SK-N-DZ (cell line): ENCODE data around the gene SYMPK.

Experiments
- DNase-seq: peaks from one replicate; pipeline ENCODE4 v3.0.0-alpha.2; 2015; ENCODE audit warnings: low spot score

The SYMPK gene

GRCh38 chr19:45825917-45826893, 36.7 kb downstream of the SYMPK start:
- no peak for DNase-seq

- no peak for DNase-seq
Observed at GRCh38 chr19:45825263-45825605, 37.7 kb downstream of the SYMPK start.

GRCh38 chr19:45824531-45825262, 38.2 kb downstream of the SYMPK start:
- no peak for DNase-seq

- no peak for DNase-seq
Observed at GRCh38 chr19:45824041-45824471, 38.9 kb downstream of the SYMPK start.

- DNase-seq: no peak
Observed at GRCh38 chr19:45823182-45823581, 39.8 kb downstream of the SYMPK start.

GRCh38 chr19:45822716-45823115, 40.2 kb downstream of the SYMPK start:
- no peak for DNase-seq

GRCh38 chr19:45821570-45821969, 41.4 kb downstream of the SYMPK start:
- no peak for DNase-seq

GRCh38 chr19:45821103-45821521, 41.8 kb downstream of the SYMPK start:
- no peak for DNase-seq

- no peak for DNase-seq
Observed at GRCh38 chr19:45820413-45821102, 42.4 kb downstream of the SYMPK start.

- DNase-seq: no peak
Observed at GRCh38 chr19:45819769-45820168, 43.2 kb downstream of the SYMPK start.

- DNase-seq: no peak
Observed at GRCh38 chr19:45817725-45818301, 45.1 kb downstream of the SYMPK start.

GRCh38 chr19:45817010-45817724, 45.8 kb downstream of the SYMPK start:
- peak; percentile 94 for DNase-seq

- DNase-seq: no peak
Observed at GRCh38 chr19:45816236-45817009, 46.5 kb downstream of the SYMPK start.

GRCh38 chr19:45815481-45816216, 47.3 kb downstream of the SYMPK start:
- peak; percentile 80 for DNase-seq

- DNase-seq: no peak
Observed at GRCh38 chr19:45814851-45815480, 48.0 kb downstream of the SYMPK start, which contains the start of gene RSPH6A. Gene RSPH6A, minus strand, starts transcription at chr19:45815308. Its CDS starts 132 bp downstream, at chr19:45815176.

- DNase-seq: no peak
Observed at GRCh38 chr19:45814166-45814780, 48.7 kb downstream of the SYMPK start.

GRCh38 chr19:45812297-45812696, 50.6 kb downstream of the SYMPK start:
- DNase-seq: no peak

GRCh38 chr19:45809643-45810159, 53.2 kb downstream of the SYMPK start:
- DNase-seq: no peak
